Neural crest cell (in vitro differentiated cells): ENCODE measurements around the gene GPR78. TPM values are rescaled to one million over a fixed set of nuclear protein-coding genes. Genes with fewer than 3 reads are reported as not detected.
"Not testable (repeated sequence)": the region's sequence is repeated elsewhere in the genome, so short reads cannot be mapped to it uniquely, and the experiment has no call there.

Experiments
- DNase-seq: peaks from one replicate; pipeline ENCODE4 v3.0.0; 2021; ENCODE audit warnings: low read depth, mixed read lengths, low spot score
- H3K27ac Mint-ChIP-seq: one replicate; pipeline ENCODE4 v1.8.0; 2021; ENCODE audit warnings: mild to moderate bottlenecking, mixed read lengths; ENCODE audit not compliant: unreplicated experiment
- H3K27me3 Mint-ChIP-seq: 2 replicates; pipeline ENCODE4 v1.8.0; 2021; ENCODE audit warnings: low read depth, mild to moderate bottlenecking, mixed read lengths
- H3K36me3 Mint-ChIP-seq: 2 replicates; pipeline ENCODE4 v1.8.0; 2021; ENCODE audit warnings: low read depth, mild to moderate bottlenecking, mixed read lengths
- H3K4me1 Mint-ChIP-seq: 2 replicates; pipeline ENCODE4 v1.8.0; 2021; ENCODE audit warnings: mixed read lengths
- H3K4me3 Mint-ChIP-seq: one replicate; pipeline ENCODE4 v1.8.0; 2021; ENCODE audit warnings: mild to moderate bottlenecking, mixed read lengths
- H3K9me3 Mint-ChIP-seq: 2 replicates; pipeline ENCODE4 v1.8.0; 2021; ENCODE audit warnings: mixed read lengths
- CTCF ChIP-seq: fragments of 200-600 bp; sonication (generic); conservative IDR thresholded peaks from 2 replicates; pipeline ENCODE4 v1.5.0; 2021; ENCODE audit warnings: antibody characterized with exemption, mild to moderate bottlenecking
- total RNA-seq: library from RNA; stranded (reverse); gene quantifications from 2 replicates; pipeline ENCODE4 v1.2.1, GENCODE V29; 2021

Gene GPR78
- total RNA-seq, 1 donor from 2014 or later: not detected

GRCh38 chr4:8618421-8618820 lies 38.2 kb downstream of the GPR78 start:
- no peaks in the 10 kb centered on the region for H3K27me3 Mint-ChIP-seq
- no peak overlapping the region for H3K27ac Mint-ChIP-seq
- H3K36me3 Mint-ChIP-seq: no peaks in the 10 kb centered on the region
- H3K9me3 Mint-ChIP-seq: no peaks in the 10 kb centered on the region
- no peak for TF ChIP-seq CTCF
- no peaks in the 10 kb centered on the region for H3K4me1 Mint-ChIP-seq
- no peak overlapping the region for H3K4me3 Mint-ChIP-seq
- DNase-seq: no peak

- Mint-ChIP-seq H3K4me3 (no peak overlapping the region), H3K4me1 (no peaks in the 10 kb centered on the region), H3K36me3 (no peaks in the 10 kb centered on the region), H3K9me3 (no peaks in the 10 kb centered on the region), H3K27me3 (no peaks in the 10 kb centered on the region), H3K27ac (no peak overlapping the region)
- no peak for TF ChIP-seq CTCF
- DNase-seq: no peak
These were observed 38.9 kb downstream of the GPR78 start for GRCh38 chr4:8618961-8619720.

GRCh38 chr4:8621135-8621534 lies 40.9 kb downstream of the GPR78 start:
- H3K27me3 Mint-ChIP-seq, H3K4me3 Mint-ChIP-seq, H3K4me1 Mint-ChIP-seq, H3K36me3 Mint-ChIP-seq, DNase-seq, H3K9me3 Mint-ChIP-seq, H3K27ac Mint-ChIP-seq: not testable (repeated sequence)

DNA sequence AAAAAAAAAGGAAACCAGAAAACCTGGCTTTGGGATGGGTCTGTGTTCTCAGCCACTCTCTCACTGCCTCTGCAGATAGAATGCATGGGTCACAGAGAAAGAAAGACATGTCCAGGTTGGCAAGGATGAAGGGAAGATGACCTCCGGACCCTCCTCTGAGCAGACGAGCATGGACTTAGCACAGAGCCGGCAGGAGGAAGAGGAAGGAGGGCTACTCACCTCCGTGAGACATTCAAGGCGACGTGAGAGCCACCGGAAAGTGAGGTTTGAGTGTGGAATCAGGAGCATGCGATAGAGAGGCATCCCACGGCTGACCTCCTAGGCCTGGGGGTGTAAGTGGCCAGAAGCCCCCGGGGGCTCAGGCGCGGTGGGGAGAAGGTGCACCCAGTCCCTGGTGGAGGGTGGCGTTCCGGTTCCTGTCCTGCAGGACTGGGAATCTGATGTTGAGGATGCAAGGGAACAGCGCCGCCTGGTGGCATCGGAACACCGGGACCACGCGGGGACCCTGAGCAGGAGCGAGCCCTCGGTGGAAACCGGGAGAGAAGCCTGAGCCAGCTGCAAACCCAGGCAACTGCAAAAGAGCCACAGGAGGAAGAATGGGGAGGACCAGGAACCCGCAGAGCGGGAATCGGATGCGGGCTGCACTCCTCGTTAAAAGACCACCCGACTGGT lies 44.5 kb downstream of the GPR78 start:
- H3K9me3 Mint-ChIP-seq, H3K4me1 Mint-ChIP-seq: not testable (repeated sequence)

DNA sequence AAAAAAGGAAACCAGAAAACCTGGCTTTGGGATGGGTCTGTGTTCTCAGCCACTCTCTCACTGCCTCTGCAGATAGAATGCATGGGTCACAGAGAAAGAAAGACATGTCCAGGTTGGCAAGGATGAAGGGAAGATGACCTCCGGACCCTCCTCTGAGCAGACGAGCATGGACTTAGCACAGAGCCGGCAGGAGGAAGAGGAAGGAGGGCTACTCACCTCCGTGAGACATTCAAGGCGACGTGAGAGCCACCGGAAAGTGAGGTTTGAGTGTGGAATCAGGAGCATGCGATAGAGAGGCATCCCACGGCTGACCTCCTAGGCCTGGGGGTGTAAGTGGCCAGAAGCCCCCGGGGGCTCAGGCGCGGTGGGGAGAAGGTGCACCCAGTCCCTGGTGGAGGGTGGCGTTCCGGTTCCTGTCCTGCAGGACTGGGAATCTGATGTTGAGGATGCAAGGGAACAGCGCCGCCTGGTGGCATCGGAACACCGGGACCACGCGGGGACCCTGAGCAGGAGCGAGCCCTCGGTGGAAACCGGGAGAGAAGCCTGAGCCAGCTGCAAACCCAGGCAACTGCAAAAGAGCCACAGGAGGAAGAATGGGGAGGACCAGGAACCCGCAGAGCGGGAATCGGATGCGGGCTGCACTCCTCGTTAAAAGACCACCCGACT lies 50.2 kb downstream of the GPR78 start:
- H3K36me3 Mint-ChIP-seq, H3K4me3 Mint-ChIP-seq, H3K4me1 Mint-ChIP-seq: not testable (repeated sequence)

More for the DNA sequence above, 44.5 kb downstream of the GPR78 start:
- H3K27ac Mint-ChIP-seq, H3K4me3 Mint-ChIP-seq, DNase-seq, H3K36me3 Mint-ChIP-seq, H3K27me3 Mint-ChIP-seq: not testable (repeated sequence)

DNA sequence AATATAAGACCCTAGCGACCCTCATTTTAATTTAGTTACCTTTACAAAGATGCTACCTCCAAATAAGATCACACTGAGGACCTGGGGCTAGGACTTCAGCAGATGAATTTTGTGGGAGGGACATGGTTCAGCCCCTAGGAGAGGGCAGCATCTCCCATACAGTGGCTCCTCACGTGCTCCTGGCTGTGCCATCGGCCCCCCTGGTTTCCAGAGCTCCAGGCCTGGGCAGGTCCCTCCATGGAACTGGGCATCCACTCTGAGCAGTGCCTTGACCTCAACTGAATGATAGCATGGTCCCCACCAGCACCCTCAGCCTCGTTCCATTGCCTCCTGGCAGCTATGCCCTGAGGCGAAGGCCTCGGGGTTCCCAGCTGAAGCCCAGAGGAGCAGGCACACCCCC lies 51.7 kb downstream of the GPR78 start:
- H3K4me1 Mint-ChIP-seq, H3K4me3 Mint-ChIP-seq, H3K9me3 Mint-ChIP-seq, H3K27ac Mint-ChIP-seq, DNase-seq, H3K36me3 Mint-ChIP-seq, H3K27me3 Mint-ChIP-seq: not testable (repeated sequence)

More for the DNA sequence above, 50.2 kb downstream of the GPR78 start:
- not testable (repeated sequence) for H3K27ac Mint-ChIP-seq, DNase-seq, H3K9me3 Mint-ChIP-seq, H3K27me3 Mint-ChIP-seq

GRCh38 chr4:8634773-8635172 lies 54.6 kb downstream of the GPR78 start:
- not testable (repeated sequence) for H3K4me3 Mint-ChIP-seq

DNA sequence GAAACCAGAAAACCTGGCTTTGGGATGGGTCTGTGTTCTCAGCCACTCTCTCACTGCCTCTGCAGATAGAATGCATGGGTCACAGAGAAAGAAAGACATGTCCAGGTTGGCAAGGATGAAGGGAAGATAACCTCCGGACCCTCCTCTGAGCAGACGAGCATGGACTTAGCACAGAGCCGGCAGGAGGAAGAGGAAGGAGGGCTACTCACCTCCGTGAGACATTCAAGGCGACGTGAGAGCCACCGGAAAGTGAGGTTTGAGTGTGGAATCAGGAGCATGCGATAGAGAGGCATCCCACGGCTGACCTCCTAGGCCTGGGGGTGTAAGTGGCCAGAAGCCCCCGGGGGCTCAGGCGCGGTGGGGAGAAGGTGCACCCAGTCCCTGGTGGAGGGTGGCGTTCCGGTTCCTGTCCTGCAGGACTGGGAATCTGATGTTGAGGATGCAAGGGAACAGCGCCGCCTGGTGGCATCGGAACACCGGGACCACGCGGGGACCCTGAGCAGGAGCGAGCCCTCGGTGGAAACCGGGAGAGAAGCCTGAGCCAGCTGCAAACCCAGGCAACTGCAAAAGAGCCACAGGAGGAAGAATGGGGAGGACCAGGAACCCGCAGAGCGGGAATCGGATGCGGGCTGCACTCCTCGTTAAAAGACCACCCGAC lies 55.8 kb downstream of the GPR78 start:
- not testable (repeated sequence) for H3K9me3 Mint-ChIP-seq, H3K4me3 Mint-ChIP-seq, H3K27ac Mint-ChIP-seq, H3K36me3 Mint-ChIP-seq, DNase-seq, H3K4me1 Mint-ChIP-seq
- peaks cover 27% of the 10 kb centered on the region for H3K27me3 Mint-ChIP-seq

More at GRCh38 chr4:8634773-8635172, 54.6 kb downstream of the GPR78 start:
- H3K36me3 Mint-ChIP-seq, H3K4me1 Mint-ChIP-seq, H3K27ac Mint-ChIP-seq, H3K9me3 Mint-ChIP-seq, DNase-seq: not testable (repeated sequence)
- peaks cover 20% of the 10 kb centered on the region for H3K27me3 Mint-ChIP-seq

Other genes starting within 250 kb of the GPR78 start
- 16.6 and 24.6 TPM in 2 replicates for gene ACOX3, start 139.7 kb upstream of the GPR78 start, total RNA-seq
- 20.1 and 24.7 TPM in 2 replicates for gene TRMT44, start 139.6 kb upstream of the GPR78 start, total RNA-seq
- gene CPZ, start 12.4 kb downstream of the GPR78 start, total RNA-seq: not detected in 2 replicates